GM18951 (cell line): ENCODE results near the gene A4GNT.
"Not testable (repeated sequence)": the region's sequence is repeated elsewhere in the genome, so short reads cannot be mapped to it uniquely, and the experiment has no call there.

Experiments
- POLR2A ChIP-seq: IDR thresholded peaks from 4 replicates; pipeline ENCODE4 v1.6.1; 2011; ENCODE audit warnings: mild to moderate bottlenecking; ENCODE audit not compliant: insufficient read length, insufficient read depth; ENCODE audit errors: extremely low read depth
- in situ Hi-C: fragments of 300-500 bp; cut with MboI; formaldehyde crosslinking; loops from one replicate; pipeline ENCODE4 v1.12.0; 2022; ENCODE audit warnings: low sequenced_read_pairs, mixed read lengths, inconsistent platforms; ENCODE audit not compliant: unreplicated experiment

The A4GNT gene

DNA sequence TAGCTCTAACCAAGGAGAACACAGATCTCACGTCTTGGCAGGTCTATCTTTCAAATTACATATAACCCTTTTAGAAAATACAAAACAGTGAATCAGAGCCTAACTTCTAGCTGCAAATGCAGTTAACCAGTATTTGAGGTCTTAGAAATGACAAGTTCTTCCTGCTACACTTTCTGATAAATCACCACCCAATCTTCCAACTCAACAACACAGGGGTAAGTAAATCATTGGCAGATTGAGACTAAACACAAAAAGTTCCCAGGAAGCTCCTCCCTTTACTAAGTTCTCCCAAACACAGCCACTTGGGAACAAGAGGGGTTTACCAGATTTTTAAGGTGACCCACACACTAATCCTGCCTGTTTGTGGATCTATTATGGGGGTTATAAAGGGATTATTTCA lies at the start of gene A4GNT:
Gene A4GNT, minus strand, starts transcription at position 152 of the 400 bp plus-strand sequence. CDS start 1,134 bp downstream, outside the sequence.
- in situ Hi-C loops: no loop called here
- no peak for TF ChIP-seq POLR2A

DNA sequence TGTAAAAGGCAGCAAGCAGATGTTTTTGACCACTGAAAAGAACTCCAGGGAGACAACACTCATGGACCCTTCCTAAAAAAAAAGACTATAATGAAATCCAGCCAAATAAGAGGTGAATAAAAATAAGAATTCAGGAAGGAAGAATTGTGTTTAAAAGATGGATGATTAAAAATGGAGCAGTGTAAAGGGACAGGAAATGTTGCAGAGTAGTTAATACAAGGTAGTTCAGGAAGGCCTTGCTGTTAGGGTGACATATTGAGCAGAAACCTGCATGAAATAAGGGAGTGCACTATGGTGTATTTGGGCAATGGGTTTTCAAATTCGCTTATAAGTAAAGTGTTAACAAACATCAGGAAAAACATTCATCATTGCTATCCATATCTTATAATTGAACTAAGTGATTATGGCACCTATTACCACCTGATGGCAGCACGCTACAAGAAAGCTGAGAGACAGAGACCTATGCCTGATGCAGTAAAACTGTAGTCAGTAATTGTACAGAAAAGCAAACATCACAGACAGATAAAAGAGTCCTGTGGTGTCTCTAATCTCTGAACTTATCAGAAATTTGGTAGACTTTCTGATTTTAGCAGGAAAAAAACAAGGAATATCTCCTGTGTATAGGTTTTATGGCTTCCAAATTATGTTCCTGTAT lies 48.3 kb upstream of the A4GNT start:
- in situ Hi-C loops: no loop called here
- no peak for TF ChIP-seq POLR2A

- in situ Hi-C loops: loop anchor here (10.0 kb wide), 1 partner anchor 750 kb away; no protein-coding TSS in a partner anchor
- peak; percentile 96 for TF ChIP-seq POLR2A
Measured at GRCh38 chr3:138174421-138175131, 42.4 kb upstream of the A4GNT start, which contains the start of gene DBR1. TSS of gene DBR1 (minus strand) at chr3:138174921. CDS start at chr3:138174795, 126 bp downstream.

DNA sequence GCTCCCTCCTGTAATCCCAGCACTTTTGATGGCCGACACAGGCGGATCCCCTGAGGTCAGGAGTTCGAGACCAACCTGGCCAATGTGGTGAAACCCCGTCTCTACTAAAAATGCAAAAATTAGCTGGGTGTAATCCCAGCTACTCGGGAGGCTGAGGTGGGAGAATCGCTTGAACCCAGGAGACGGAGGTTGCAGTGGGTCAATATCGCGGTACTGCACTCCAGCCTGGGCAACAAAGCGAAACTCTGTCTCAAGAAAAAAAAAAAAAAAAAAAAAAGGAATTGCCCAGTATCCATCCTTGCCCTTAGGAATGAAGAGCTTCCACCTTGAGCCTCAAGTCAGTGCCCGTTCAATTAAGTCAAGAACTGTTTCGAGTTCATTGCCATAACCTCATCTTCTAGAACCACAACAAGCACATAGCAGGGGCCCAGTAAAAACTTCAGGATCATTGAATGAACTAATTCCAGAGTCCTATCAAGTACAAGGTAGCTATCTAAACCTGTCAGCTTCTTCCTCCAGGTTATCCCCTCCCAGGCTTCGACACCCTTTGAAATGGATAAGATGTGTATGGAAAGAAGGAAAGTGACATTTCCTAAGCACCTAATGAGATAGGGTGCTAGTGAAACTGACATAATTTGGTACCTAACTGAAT lies 41.7 kb upstream of the A4GNT start:
- no peak for TF ChIP-seq POLR2A
- in situ Hi-C loops: loop anchor here (10.0 kb wide), 1 partner anchor 751 kb away; no protein-coding TSS in a partner anchor

DNA sequence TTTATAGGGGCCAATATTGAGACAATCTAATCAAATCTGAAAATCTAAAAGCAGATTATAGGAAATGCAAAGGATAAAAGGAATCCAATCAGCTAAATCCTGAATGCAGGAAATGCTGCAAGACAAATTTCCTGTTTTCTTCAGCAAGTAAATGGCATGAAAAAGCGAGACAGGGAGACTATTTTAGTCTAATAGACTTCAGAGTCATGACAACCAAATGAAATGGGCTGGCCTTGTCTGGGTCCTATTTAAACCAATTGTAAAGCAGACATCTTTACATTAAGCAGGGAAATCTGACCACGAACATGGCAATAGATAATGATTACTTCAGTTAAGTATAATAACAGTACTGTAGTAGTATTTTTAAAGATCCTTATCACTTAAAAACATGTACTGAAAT lies 40.4 kb upstream of the A4GNT start:
- in situ Hi-C loops: loop anchor here (10.0 kb wide), 1 partner anchor 752 kb away; no protein-coding TSS in a partner anchor
- TF ChIP-seq POLR2A: no peak

DNA sequence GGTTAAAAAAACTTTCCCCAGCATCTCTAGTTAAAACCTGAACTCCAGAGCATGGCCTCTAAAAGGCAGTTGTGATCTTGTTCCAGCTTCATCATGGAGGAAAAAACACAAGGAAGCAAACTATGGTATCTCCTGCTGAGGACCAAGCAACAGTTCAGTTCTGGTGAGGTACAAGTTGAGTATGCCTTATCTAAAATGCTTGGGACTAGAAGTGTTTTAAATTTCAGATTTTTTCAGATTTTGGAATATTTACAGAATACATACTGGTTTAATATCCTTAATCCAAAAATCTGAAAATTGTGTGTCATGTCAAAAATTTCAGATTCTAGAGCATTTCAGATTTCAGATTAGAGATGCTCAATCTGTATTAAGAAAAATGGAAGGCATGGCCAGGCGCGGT lies 32.9 kb upstream of the A4GNT start:
- TF ChIP-seq POLR2A: no peak
- in situ Hi-C loops: no loop called here

GRCh38 chr3:138157743-138158142 lies 25.6 kb upstream of the A4GNT start:
- TF ChIP-seq POLR2A: no peak
- in situ Hi-C loops: no loop called here

- in situ Hi-C loops: no loop called here
- TF ChIP-seq POLR2A: no peak
Measured at GRCh38 chr3:138154534-138154933, 22.3 kb upstream of the A4GNT start.

GRCh38 chr3:138148503-138148902 lies 16.3 kb upstream of the A4GNT start:
- in situ Hi-C loops: no loop called here
- TF ChIP-seq POLR2A: no peak

DNA sequence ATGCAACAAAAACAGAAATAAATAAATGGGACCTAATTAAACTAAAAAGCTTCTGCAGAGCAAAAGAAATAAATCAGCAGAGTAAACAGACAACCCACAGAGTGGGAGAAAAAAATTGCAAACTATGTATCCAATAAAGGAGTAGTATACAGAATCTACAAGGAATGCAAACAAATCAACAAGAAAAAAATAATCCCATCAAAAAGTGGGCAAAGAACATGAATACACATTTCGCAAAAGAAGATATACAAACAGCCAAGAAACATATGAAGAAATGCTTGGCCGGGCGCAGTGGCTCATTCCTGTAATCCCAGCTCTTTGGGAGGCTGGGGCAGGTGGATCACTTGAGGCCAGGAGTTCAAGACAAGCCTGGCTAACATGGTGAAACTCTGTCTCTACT lies 10.0 kb upstream of the A4GNT start:
- in situ Hi-C loops: not testable (repeated sequence)

- TF ChIP-seq POLR2A: no peak
- in situ Hi-C loops: no loop called here
Measured at GRCh38 chr3:138140940-138141339, 8.8 kb upstream of the A4GNT start.

DNA sequence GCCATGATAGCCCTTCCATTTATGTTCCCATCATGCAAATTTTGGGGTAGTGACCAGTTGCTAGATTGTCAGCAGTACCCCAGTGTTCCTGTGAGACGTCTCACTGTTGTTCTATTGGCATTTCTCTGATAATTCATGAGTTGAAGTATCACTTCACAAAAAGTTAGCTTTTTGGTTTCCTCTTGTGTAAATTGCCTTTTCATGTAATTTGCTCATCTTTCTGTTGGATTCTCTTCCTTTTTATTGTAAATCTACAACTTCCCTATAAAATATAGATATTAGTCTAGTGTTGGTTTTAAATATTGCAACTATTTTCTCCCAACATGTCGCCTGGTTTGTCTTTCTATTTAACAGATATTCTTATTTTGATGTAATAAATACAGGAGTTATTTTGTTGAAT lies 7.5 kb upstream of the A4GNT start:
- no peak for TF ChIP-seq POLR2A
- in situ Hi-C loops: no loop called here

DNA sequence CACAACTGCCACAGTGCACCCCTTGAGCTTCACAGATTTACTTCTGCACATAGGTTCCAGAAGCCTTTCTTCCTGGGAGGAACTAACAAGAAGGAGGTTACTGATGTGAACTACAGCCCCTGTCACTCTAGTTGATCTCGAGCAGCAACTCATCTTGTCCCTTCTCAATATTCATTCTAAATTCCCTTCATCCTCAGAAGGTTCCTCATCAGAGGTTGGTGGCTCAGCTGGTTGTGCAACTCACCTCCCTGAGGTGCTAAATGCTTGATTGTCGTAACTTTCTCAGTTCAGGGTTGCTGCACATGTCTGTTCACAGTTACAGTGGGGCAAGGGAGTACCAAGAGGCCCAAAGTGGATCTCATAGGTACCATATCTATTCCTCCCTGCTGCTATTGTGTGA lies 5.7 kb upstream of the A4GNT start:
- no peak for TF ChIP-seq POLR2A
- in situ Hi-C loops: no loop called here

DNA sequence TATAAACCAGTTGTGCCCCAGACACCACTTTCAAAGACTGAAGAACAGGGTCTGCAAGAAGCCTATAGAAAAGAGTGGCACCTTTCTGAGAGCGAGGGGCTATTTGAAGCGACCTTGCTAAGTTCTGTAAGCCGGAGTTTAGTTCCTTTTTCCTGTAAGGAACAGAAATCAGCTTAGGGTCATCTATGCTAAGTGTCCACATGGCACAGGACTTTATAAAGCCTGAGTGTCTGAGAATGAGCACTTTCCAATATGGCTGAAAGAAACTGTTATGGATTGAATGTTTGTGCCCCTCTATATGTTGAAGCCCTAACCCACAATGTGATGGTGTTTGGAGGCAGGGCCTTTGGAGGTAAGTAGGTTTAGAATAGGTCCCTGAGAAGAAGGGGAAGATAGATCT lies 4.0 kb upstream of the A4GNT start:
- in situ Hi-C loops: no loop called here
- no peak for TF ChIP-seq POLR2A

- in situ Hi-C loops: no loop called here
- no peak for TF ChIP-seq POLR2A
Measured at GRCh38 chr3:138135833-138136194, 3.6 kb upstream of the A4GNT start.
